ENCODE data around the gene FNDC7. TPM values are rescaled to one million over a fixed set of nuclear protein-coding genes. Genes with fewer than 3 reads are reported as not detected.
A peak's percentile ranks its signal among the peaks of the same experiment; 100 is the strongest.

Gene FNDC7
- total RNA-seq, 2 experiments from 2014 or later, result not detected

DNA sequence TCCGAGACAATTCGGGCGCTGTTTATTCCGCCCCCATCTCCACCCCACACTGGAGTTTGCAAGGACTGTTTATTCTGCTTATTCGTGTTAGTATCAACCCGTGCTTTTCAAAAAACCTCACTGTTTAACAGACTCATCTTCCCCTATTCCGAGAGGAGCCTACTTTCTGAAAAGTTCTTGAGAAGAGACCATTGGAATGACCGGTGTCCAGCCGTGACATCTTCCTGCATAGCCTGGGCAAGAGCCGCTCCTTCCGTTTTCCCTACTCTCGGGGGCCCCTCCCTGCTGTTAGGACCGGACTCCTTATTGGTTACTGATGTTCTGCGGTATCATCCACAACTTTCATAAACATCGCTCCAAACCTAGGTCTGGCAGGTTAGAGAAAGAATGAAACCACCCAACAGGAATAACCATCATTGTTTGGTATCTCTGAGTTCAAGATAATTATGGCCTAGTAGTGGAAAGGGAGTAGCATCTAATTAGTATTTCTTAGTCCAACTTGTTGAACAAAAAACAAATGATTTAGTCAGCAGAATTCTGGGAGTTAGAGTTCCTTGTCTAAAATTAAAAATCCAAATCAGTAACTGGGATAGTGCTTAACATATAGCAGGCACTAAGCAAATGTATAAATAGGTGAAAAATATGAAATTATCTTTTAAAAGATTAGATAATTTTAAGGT lies 34.6 kb downstream of the FNDC7 start:
- CTCF ChIA-PET (ENCODE audit: unreplicated experiment), result no interaction called here
- H3K9me2 ChIP-seq (ENCODE audit: insufficient read depth, low read length), result no peaks in the 10 kb centered on the region
- H4K20me1 ChIP-seq (ENCODE audit: insufficient read depth, low read length), result no peaks in the 10 kb centered on the region
- peak overlapping the region; percentile 56 for H3K27ac ChIP-seq (ENCODE audit: low read depth, low read length, poor library complexity, severe bottlenecking)
- peak overlapping the region; percentile 88 for H3K4me3 ChIP-seq (ENCODE audit: low read depth, low read length, poor library complexity, severe bottlenecking)
- POLR2A ChIA-PET, result no interaction called here
- TF ChIP-seq, protein P1, sequence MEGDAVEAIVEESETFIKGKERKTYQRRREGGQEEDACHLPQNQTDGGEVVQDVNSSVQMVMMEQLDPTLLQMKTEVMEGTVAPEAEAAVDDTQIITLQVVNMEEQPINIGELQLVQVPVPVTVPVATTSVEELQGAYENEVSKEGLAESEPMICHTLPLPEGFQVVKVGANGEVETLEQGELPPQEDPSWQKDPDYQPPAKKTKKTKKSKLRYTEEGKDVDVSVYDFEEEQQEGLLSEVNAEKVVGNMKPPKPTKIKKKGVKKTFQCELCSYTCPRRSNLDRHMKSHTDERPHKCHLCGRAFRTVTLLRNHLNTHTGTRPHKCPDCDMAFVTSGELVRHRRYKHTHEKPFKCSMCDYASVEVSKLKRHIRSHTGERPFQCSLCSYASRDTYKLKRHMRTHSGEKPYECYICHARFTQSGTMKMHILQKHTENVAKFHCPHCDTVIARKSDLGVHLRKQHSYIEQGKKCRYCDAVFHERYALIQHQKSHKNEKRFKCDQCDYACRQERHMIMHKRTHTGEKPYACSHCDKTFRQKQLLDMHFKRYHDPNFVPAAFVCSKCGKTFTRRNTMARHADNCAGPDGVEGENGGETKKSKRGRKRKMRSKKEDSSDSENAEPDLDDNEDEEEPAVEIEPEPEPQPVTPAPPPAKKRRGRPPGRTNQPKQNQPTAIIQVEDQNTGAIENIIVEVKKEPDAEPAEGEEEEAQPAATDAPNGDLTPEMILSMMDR (conservative IDR thresholded peaks at IDR 0.05; ENCODE audit: low read length), result no peak
- no peak for TF ChIP-seq EZH2phosphoT487 (IDR thresholded peaks at IDR 0.05; ENCODE audit: borderline replicate concordance, low read depth, low read length)
- intact Hi-C loops (cut with micrococcal nuclease; ENCODE audit: unreplicated experiment), result loop anchor here (2.0 to 5.0 kb wide), 2 partner anchors 130 to 189 kb away; partner anchors contain the start of gene GPSM2
- H3K79me2 ChIP-seq (ENCODE audit: insufficient read depth, low read depth, low read length), result peaks cover 14% of the 10 kb centered on the region
- H3K9me3 ChIP-seq (ENCODE audit: low read length), result no peaks in the 10 kb centered on the region
- H2AFZ ChIP-seq (ENCODE audit: low read length), result peak overlapping the region; percentile 85
- H3K36me3 ChIP-seq (ENCODE audit: insufficient read depth, low read length), result peaks cover 12% of the 10 kb centered on the region
- peaks cover 3% of the 10 kb centered on the region for H3K4me1 ChIP-seq (ENCODE audit: insufficient read depth, low read length, poor library complexity, severe bottlenecking)
- peak overlapping the region; percentile 73 for H3K4me2 ChIP-seq (ENCODE audit: low read length)
- peak; percentile 42 for DNase-seq (ENCODE audit: low spot score)
- BruUV-seq (replicated peaks), result TSS peak; percentile 82

DNA sequence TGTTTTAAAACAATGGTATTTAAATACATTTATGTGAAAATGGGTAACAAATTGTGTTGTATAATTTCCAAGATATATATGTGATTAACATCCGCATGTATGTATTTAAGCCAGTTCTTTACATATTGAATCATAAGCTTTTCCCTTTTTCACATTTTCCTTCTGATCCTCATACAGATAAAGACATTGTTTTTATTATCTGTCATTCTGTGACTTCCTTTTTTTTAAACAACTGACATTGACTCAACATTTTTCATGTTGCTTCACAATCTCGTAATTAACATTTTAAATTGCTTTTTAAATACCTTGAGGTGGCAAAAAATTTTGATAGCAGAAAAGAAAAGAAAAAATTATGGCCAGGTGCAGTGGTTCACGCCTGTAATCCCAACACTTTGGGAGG lies 35.2 kb downstream of the FNDC7 start:
- no peak overlapping the region for H2AFZ ChIP-seq (ENCODE audit: low read length)
- POLR2A ChIA-PET, result no interaction called here
- H3K9me2 ChIP-seq (ENCODE audit: insufficient read depth, low read length), result no peaks in the 10 kb centered on the region
- no peaks in the 10 kb centered on the region for H3K9me3 ChIP-seq (ENCODE audit: low read length)
- H3K4me1 ChIP-seq (ENCODE audit: insufficient read depth, low read length, poor library complexity, severe bottlenecking), result peaks cover 3% of the 10 kb centered on the region
- H4K20me1 ChIP-seq (ENCODE audit: insufficient read depth, low read length), result no peaks in the 10 kb centered on the region
- H3K4me2 ChIP-seq (ENCODE audit: low read length), result peak overlapping the region; percentile 73
- DNase-seq (ENCODE audit: low spot score), result no peak
- no peak overlapping the region for H3K27ac ChIP-seq (ENCODE audit: low read depth, low read length, poor library complexity, severe bottlenecking)
- CTCF ChIA-PET (ENCODE audit: unreplicated experiment), result no interaction called here
- H3K79me2 ChIP-seq (ENCODE audit: insufficient read depth, low read depth, low read length), result peaks cover 14% of the 10 kb centered on the region
- intact Hi-C loops (cut with micrococcal nuclease; ENCODE audit: unreplicated experiment), result loop anchor here (2.0 to 5.0 kb wide), 2 partner anchors 129 to 189 kb away; partner anchors contain the start of gene GPSM2
- no TSS peak for BruUV-seq (replicated peaks)
- peaks cover 17% of the 10 kb centered on the region for H3K36me3 ChIP-seq (ENCODE audit: insufficient read depth, low read length)
- H3K4me3 ChIP-seq (ENCODE audit: low read depth, low read length, poor library complexity, severe bottlenecking), result peak overlapping the region; percentile 88
- no peak for TF ChIP-seq EZH2phosphoT487 (IDR thresholded peaks at IDR 0.05; ENCODE audit: borderline replicate concordance, low read depth, low read length)
- TF ChIP-seq, protein P1 (conservative IDR thresholded peaks at IDR 0.05; ENCODE audit: low read length), result no peak

DNA sequence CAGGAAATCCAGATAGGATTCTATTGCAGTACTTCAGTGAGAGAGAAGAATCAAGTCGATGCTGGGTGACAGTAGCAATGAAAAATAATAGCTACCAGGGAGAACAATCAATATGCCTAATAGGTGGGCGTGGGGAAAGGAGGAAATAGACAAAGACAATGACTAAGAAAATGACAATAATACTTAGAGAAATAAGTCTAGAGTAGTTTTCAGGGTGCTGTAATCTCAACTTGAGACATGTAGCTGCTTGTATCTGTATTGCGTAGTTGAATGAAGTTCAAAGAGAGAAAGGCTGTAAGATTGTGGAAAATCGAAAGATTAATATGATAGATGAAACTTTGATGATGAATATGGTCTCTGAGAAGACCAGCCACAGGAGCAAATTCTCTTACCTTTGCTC lies 36.4 kb downstream of the FNDC7 start:
- Histone ChIP-seq H3K9me2 (ENCODE audit: insufficient read depth, low read length) (no peaks in the 10 kb centered on the region), H3K27ac (ENCODE audit: low read depth, low read length, poor library complexity, severe bottlenecking) (no peak overlapping the region), H3K4me2 (ENCODE audit: low read length) (no peak overlapping the region), H3K4me3 (ENCODE audit: low read depth, low read length, poor library complexity, severe bottlenecking) (no peak overlapping the region), H3K9me3 (ENCODE audit: low read length) (no peaks in the 10 kb centered on the region), H3K36me3 (ENCODE audit: insufficient read depth, low read length) (peaks cover 27% of the 10 kb centered on the region), H2AFZ (ENCODE audit: low read length) (no peak overlapping the region), H3K79me2 (ENCODE audit: insufficient read depth, low read depth, low read length) (peaks cover 14% of the 10 kb centered on the region), H4K20me1 (ENCODE audit: insufficient read depth, low read length) (no peaks in the 10 kb centered on the region), H3K4me1 (ENCODE audit: insufficient read depth, low read length, poor library complexity, severe bottlenecking) (peaks cover 3% of the 10 kb centered on the region)
- BruUV-seq (replicated peaks), result TSS peak; percentile 7
- intact Hi-C loops (cut with micrococcal nuclease; ENCODE audit: unreplicated experiment), result loop anchor here (5.0 kb wide), 1 partner anchor 128 kb away; the partner anchor contains the start of gene GPSM2
- DNase-seq (ENCODE audit: low spot score), result no peak
- ChIA-PET POLR2A (interaction anchor here (0.9 kb wide), 1 partner anchor 16 kb away, joined by 3 read pairs; no protein-coding TSS in a partner anchor), CTCF (ENCODE audit: unreplicated experiment) (no interaction called here)
- TF ChIP-seq EZH2phosphoT487 (IDR thresholded peaks at IDR 0.05; ENCODE audit: borderline replicate concordance, low read depth, low read length), result no peak
- TF ChIP-seq, protein P1 (conservative IDR thresholded peaks at IDR 0.05; ENCODE audit: low read length), result no peak
